ENCODE results near the gene USH1C.

Gene USH1C

GRCh38 chr11:17526931-17527627 lies 17.1 kb downstream of the USH1C start:
- no peak for DNase-seq

GRCh38 chr11:17526326-17526725 lies 17.9 kb downstream of the USH1C start:
- no peak for DNase-seq

GRCh38 chr11:17525570-17525969 lies 18.6 kb downstream of the USH1C start:
- DNase-seq: no peak

- DNase-seq: no peak
These were observed 20.0 kb downstream of the USH1C start for GRCh38 chr11:17524221-17524620.

- DNase-seq: no peak
These were observed 21.6 kb downstream of the USH1C start for GRCh38 chr11:17522655-17523054.

- no peak for DNase-seq
These were observed 22.9 kb downstream of the USH1C start for GRCh38 chr11:17521106-17521900.

GRCh38 chr11:17519061-17519885 lies 24.9 kb downstream of the USH1C start:
- no peak for DNase-seq

- DNase-seq: no peak
These were observed 25.9 kb downstream of the USH1C start for GRCh38 chr11:17518366-17518765.

- DNase-seq: no peak
These were observed 27.0 kb downstream of the USH1C start for GRCh38 chr11:17517186-17517585.

- DNase-seq: no peak
These were observed 27.6 kb downstream of the USH1C start for GRCh38 chr11:17516551-17517150.

- DNase-seq: no peak
These were observed 28.6 kb downstream of the USH1C start for GRCh38 chr11:17515443-17516176.

- DNase-seq: no peak
These were observed 29.7 kb downstream of the USH1C start for GRCh38 chr11:17514476-17514875.

- no peak for DNase-seq
These were observed 30.4 kb downstream of the USH1C start for GRCh38 chr11:17513853-17514252.

- no peak for DNase-seq
These were observed 32.1 kb downstream of the USH1C start for GRCh38 chr11:17512101-17512500.

- no peak for DNase-seq
These were observed 32.6 kb downstream of the USH1C start for GRCh38 chr11:17511571-17511970.

- DNase-seq: no peak
These were observed 33.6 kb downstream of the USH1C start for GRCh38 chr11:17510507-17511206.

GRCh38 chr11:17508791-17509190 lies 35.4 kb downstream of the USH1C start:
- no peak for DNase-seq

- no peak for DNase-seq
These were observed 35.9 kb downstream of the USH1C start for GRCh38 chr11:17508306-17508705.

- DNase-seq: no peak
These were observed 36.4 kb downstream of the USH1C start for GRCh38 chr11:17507773-17508172.

GRCh38 chr11:17506942-17507341 lies 37.3 kb downstream of the USH1C start:
- DNase-seq: no peak

GRCh38 chr11:17506314-17506713 lies 37.9 kb downstream of the USH1C start:
- no peak for DNase-seq
